GM19455 (cell line): Measurements from ENCODE around the gene BCAS1.

ENCODE experiments used
- ATAC-seq: cut with Tn5 transposase; IDR thresholded peaks from one replicate; pipeline ENCODE4 v1.9.1; 2021; ENCODE audit not compliant: unreplicated experiment

The BCAS1 gene, protein sequence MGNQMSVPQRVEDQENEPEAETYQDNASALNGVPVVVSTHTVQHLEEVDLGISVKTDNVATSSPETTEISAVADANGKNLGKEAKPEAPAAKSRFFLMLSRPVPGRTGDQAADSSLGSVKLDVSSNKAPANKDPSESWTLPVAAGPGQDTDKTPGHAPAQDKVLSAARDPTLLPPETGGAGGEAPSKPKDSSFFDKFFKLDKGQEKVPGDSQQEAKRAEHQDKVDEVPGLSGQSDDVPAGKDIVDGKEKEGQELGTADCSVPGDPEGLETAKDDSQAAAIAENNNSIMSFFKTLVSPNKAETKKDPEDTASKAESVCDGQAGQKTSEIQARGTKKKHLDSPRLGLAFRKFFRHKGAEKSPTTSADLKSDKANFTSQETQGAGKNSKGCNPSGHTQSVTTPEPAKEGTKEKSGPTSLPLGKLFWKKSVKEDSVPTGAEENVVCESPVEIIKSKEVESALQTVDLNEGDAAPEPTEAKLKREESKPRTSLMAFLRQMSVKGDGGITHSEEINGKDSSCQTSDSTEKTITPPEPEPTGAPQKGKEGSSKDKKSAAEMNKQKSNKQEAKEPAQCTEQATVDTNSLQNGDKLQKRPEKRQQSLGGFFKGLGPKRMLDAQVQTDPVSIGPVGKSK

DNA sequence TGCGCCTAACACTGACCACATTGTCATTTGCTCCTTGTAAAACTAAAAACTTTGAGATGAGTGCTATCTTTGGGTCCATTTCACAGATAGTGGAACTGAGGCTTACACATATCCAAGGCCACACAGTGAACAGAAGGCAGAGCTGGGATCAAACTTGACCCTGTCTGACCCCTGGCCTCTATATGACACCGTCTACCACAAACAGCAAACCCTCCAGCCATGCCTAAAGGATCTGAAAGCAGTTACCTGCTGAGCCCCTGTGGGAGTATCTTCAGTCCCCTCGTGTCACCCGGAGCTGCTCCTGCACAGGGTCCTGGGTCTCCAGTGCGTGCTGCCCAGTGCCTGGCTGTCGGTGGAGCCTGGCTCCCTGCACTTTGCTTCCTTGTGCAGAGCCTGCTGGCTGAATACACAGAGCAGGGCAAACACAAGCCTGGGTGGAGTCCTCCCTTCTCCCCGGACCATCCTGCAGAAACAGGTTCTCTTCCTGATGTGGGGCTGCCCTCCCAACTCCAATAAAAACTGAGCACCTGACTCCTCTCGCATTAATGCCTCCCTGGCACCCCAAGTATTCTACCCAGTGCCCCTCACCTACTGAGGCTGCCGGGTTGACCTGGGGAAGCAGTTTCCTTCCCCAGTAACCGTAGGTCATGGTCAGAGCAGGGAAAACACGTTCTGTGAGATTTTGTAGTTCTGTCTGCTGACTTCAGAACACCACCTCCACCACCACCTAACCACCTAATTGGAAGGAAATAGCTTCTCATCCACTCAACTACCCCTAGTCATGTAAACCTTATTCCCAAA is at the start of gene BCAS1:
TSS of gene BCAS1 (minus strand) at position 408 of the 801 bp plus-strand sequence. CDS start 11,876 bp downstream, outside the sequence.
- no peak for ATAC-seq

DNA sequence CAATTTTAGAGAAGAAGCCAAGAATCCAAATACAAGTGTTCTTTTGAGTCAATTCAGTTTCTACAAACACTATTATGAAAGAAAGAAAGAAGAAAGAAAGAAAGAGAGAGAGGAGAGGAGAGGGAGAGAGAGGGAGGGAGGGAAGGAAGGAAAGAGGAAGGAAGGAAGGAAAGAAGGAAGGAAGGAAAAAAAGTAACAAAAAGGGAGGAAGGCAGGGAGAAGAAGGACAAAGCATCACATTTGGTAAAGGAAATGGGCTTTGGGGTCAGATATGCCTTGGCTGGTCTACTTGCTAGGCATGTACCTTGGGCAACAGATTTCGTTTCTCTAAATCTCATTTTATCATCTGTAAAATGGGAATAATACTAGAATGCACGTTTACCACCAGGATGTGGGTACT is 49.4 kb upstream of the BCAS1 start:
- ATAC-seq = no peak

DNA sequence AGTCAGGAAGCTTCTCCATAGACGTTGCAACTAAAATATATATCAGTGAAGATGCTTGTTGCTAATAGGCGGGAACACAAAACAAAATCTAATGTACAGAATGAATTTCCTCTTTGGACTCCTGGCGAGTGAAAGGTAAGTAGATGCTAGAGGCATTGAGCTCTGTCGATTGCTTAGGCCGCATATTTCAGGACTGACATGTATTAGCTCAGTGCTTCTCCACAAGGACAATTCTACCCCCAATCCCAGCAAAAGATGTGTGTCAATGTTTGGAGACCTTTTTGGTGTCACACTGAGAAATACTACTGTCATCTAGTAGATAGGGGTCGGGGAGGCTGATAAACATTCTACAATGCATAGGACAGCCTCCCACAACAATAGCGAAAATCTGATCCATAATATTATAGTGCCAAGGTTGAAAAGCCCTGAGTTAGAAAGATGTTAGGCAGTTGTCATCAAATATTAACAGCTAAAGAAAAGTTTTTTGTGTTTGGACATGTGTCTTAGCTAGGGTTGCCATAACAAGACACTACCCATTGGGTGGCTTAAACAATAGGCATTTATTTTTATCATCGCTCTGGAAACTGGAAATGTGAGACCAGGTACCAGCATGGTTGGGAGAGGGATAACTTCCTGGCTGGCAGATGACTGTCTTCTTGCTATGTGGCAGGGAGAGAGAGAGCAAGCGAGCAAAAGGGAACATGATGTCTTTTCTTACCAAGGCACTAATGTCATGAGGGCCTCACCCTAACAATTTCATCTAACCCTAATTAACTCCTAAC is 48.0 kb upstream of the BCAS1 start:
- ATAC-seq = no peak

DNA sequence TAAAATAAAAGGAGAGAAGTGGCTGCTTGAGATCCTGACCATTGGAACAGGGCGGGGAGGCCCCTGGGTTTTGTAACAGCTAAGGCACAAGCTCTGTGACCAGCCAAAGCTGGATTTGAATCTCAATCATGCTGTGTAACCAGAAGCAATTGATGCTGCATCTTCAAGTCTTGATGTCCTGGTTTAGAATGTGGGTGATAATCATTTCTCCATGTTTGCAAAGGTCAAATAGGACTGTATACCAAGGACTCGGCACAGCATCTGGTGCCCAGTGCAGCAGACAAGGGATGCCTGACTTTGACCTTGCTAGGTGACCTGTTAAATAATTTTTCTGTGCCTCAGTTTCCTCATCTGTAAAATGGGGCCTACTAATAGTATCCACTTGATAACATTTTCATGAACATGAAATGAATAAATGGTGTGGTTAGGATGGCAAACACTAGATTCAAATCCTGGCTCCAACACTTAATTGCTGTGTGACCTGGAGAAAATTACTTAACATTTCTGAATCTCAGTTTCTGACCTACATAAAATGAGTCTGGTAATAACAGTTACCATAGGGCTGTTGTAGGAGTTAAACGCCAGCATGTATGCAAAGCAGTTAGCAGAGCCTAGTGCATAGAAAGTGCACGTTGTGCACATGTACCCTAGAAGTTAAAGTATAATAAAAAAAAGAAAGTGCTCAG is 46.3 kb upstream of the BCAS1 start:
- no peak for ATAC-seq

DNA sequence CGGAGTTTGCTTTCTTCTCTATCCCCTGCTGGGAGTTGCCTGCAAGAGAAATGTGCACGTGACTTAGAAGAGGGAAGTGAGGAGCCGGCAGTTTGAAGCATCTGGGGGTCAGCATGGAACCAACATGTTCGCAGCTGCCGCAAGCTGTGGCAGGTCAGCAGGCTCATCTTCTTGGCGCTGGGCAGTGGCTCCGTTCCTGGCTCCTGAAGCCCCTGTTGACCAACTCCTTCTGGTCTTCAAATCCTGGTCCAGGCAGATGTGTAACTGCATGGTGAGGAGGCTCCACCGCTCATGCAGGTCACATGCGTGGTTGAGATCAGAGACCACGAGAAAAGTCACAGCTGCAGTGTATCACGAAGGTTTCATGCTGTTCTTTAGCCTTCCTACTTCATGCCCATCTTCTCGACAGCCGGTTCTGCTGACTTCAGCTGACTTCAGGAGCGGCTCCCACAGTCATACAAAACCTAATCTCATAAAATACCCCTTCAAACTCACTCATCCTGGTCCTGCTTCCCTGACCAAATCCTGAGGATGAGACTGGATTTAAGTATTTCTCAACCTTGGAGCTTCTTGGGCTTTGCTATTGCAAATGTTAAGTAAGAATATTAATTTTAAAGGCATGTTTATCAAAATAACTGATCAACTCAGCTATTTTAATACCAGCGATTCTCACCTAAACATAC is 44.9 kb upstream of the BCAS1 start:
- no peak for ATAC-seq

DNA sequence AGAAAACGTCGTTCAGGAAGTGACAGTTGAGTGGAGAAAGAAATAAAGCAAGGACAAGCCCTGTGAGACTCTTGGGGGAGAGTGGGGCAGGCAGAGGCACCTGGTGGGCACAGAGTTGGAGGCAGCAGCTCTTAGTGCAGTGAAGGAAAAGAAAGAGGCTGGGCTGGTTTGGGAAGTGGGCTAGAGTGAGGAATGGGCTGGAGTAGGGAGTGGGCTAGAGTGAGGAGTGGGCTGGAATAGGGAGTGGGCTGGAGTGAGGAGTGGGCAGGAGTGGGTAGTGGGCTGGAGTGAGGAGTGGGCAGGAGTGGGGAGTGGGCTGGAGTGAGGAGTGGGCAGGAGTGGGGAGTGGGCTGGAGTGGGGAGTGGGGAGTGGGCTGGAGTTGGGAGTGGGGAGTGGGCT is 43.7 kb upstream of the BCAS1 start:
- ATAC-seq = no peak

DNA sequence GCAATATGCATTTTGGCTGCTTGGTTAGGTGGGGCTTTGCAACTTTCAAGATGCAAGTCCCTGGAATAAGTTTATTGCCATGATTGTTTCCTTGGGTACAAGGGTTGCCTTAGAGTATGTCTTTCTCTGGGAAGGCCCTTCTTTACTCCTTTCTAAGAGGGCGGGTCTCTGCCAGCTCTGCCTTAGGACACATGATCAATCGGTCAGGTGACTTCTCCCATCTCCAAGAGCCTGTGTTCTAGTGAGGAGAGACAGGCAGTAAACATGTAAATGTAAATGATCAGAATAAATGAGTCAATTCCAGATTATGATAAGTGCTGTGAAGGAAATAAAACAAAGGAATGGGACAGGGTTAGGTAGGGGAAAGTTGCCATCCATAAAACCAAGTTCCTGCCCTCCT is 43.2 kb upstream of the BCAS1 start:
- ATAC-seq = no peak

DNA sequence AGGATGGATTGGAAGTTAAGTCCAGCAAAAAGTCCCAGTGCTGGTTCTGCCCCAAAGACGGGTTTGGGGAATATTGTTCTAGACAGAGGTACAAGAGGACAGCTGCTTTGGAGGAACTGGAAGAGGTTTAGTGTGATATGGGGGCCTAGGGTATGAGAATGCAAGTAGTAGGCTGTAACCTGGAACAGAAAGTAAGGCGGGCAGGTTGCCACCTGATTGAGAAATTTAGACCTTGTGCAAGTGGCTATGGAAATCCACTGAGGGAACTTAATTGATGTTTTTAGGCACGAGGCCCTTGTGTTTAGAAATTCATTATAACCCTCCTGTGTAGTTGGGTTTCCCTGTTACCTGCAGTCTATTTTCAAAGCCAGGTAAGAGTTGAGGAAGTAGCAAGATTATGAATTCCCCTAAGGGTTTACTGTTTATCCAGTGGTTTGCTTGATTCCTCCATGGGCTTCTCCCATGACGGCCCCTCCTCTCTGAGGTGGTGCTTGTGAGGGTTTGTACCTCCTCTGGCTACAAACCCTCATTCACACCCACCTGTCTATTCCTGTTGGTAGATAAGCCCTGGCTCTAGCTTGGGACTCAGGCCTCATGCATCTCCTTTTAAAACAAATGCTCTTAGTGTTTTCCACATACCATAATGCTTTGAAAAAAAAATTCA is 42.0 kb upstream of the BCAS1 start:
- no peak for ATAC-seq

DNA sequence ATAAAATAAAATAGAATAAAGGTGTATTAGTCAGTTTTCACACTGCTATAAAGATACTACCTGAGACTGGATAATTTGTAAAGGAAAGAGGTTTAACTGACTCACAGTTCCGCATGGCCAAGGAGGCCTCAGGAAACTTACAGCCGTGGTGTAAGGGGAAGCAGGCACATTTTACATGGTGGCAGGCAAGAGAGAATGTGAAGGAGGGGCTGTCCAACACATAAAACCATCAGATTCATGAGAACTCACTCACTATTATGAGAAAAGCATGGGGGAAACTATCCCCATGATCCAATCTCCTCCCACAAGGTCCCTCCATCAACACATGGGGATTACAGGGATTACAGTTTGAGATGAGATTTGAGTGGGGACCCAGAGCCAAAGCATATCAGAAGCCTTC is 41.1 kb upstream of the BCAS1 start:
- ATAC-seq = no peak

DNA sequence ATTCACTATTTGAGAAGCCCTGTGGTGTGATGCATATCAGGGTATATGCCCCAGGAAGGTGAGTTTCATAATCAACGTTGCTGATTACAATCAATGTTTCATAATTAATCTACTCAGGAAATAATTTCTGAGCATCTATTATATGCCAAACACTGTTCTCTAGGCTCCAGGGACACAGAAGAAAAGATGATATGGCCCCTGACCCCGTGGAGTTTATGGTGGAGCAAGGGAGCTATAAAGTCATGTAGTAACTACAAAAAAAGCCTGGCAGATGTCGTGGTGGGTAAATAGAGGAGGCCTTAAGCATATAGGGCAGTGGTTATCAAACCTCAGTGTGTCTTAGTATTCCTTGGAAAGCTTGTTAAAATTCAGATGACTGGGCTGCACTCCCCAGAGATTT is 40.1 kb upstream of the BCAS1 start:
- no peak for ATAC-seq

DNA sequence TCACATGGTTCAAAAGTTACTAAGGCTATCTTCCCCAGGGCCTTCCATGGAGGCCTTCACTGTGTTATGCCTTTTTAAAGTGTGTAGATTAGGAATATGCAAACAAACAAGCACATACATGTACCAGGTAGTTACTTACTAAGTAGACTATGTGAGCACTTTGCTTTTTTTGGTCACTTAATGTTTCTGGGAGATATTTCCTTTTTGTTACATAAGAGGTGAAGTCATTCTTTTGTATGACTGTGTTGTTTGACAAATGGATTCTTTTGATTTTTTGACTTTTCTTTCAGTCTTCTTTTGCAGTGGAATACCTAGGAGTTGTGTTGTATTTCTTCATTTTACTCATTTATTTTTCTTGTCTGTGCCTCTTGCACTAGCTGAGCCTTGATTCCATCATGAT is 39.6 kb upstream of the BCAS1 start:
- no peak for ATAC-seq

DNA sequence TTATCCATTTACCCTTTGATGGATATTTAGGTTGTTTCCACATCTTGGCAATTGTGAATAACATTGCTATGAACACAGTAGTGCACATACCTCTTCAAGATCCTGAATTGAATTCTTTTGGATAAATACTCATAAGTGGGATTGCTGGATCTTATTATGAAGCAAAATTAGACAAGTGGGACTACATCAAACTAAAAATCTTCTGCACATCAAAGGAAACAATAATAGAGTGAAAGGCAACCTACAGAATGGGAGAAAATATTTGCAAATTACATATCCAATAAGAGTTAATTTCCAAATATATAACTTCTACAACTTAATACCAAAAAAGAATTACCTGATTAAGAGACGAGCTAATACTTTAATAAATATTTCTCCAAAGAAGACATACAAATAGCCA is 38.4 kb upstream of the BCAS1 start:
- ATAC-seq = no peak

DNA sequence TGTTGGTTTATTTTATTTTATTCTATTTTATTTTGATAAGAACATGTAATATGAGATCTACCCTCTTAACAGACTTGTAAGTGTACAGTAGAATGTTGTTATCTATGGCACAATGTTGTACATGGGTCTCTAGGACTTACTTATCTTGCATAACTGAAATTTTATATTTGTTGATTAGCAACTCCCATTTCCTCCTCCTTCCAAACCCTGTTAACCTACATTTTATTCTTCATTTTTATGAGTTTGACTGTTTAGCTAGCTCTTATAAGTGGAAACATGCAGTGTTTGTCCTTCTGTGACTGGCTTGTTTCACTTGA is 37.9 kb upstream of the BCAS1 start:
- ATAC-seq = no peak

DNA sequence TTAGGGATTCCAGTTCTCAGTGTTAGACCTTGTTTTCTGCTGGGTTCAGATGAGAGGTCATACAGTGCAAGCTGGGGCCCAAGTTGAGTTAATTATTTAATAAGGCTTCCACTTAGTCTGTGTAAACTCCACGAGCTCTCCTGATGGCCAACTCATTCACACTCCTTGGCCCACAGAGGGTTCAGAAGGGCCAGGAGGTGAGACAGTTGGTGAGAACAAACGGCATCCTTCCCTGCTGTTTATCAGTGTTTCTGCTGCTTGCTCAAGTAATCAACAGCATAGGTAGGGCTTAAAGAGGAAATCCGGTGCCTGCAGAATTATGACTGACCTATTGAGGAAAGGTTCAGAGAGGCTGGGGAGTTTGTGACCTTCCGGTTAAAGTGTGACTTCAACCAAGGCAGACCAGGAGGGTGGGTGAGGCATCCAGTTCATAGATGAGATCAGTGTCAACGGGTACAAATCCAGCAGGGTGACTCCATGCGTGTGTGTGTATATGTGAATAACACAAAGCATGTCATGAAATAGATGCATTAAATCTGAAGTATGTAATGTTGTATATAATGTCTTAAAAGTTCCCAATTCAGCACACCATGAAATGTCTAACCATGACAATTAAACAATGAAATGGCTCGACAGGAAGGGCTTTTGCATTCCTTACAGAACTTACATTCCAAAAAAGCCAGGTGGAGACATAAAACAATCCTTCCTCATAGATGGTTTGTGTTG is 37.4 kb upstream of the BCAS1 start:
- ATAC-seq = no peak

DNA sequence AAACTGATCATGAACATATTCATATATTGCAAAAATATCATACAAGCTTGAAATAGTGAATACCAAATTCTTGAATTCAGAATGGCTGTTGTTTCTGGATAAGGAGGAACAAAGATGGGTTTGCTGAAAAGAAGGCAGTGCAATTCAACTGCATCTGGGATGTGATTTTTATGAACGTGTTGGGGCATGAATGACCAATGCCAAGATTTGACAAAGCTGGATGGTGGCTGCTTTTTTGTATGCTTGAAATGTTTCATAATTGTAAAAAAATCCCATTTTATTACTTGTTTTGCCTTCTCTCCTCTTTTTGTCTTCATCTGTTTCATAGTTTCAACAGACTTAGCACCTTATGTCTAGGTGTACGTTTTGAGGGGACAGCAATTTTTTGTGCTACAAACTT is 36.8 kb upstream of the BCAS1 start:
- ATAC-seq = no peak

DNA sequence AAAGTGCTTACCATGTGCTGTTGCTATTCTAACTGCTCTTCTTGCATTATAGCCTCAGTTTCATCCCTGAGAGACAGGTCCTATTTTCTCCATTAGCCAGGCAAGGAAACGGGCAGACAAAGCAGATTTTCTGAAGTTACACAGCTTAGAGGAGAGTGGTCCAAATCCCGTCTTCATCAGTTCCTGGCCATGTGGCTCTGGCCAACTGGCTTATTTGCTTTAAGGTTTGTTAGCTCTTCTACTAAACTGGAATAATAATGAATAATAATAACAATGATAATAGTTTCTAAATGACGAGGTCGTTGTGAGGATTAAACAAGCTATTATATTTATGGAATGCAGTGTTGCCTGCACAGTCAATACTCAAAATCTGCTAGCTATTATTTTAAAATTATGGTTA is 35.8 kb upstream of the BCAS1 start:
- no peak for ATAC-seq

DNA sequence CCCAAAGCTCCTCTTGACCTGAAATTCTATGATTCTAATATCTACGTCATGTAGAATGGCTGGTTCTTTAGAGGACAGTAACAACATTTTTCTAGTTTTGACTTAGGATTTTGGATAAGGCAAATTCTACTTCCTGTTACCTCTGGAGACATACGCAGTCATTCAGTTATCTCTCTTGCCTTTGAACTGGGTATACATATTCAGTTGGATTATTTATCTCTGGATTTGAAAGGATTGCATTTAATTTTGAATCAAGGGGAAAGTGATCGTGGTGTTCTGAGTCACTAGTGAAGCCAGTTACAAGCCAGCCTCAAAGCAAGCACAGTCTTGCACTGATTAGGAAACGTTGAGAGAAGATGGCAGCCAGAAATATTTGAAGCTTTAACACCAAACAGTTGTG is 35.3 kb upstream of the BCAS1 start:
- ATAC-seq = no peak

DNA sequence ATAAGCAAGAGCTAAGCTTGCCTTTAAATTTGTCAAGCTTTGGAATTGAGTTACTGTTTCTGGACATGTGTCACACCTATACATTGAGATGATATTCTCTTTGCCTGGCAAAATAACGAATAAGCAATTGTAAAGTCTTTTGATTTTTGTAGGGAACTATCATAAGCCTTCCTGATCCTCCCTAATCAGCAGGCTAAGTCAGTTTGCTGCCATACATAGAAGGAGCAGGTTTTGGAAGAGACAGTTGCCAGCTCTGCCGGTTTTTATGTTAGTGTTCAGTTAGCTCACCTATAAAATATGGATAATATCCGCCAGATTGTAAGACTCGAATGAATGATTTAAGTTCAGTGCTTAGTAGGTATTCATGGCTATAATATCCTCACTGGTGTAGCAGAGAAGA is 34.4 kb upstream of the BCAS1 start:
- ATAC-seq = no peak
